ENCODE data around the gene YPEL4. TPM values are rescaled to one million over a fixed set of nuclear protein-coding genes. Genes with fewer than 3 reads are reported as not detected.

YPEL4 gene
- total RNA-seq, 4 donors from 2014 or later = 0.31 to 0.68 (median 0.49) TPM

DNA sequence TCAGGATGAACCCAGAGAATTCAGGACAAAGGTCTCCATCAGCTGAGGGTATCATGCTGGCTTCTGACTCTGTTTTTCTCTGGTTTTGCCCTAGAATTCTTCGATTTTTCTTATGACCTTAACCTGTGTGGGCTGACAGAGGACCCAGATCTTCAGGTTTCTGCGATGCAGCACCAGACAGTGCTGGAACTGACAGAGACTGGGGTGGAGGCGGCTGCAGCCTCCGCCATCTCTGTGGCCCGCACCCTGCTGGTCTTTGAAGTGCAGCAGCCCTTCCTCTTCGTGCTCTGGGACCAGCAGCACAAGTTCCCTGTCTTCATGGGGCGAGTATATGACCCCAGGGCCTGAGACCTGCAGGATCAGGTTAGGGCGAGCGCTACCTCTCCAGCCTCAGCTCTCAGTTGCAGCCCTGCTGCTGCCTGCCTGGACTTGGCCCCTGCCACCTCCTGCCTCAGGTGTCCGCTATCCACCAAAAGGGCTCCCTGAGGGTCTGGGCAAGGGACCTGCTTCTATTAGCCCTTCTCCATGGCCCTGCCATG, 35.4 kb downstream of the YPEL4 start:
- H3K27me3 ChIP-seq = no peaks in the 10 kb centered on the region
- peaks cover 0 to 12% of the 10 kb centered on the region in 2 donors for H3K36me3 ChIP-seq
- TF ChIP-seq, protein P1, sequence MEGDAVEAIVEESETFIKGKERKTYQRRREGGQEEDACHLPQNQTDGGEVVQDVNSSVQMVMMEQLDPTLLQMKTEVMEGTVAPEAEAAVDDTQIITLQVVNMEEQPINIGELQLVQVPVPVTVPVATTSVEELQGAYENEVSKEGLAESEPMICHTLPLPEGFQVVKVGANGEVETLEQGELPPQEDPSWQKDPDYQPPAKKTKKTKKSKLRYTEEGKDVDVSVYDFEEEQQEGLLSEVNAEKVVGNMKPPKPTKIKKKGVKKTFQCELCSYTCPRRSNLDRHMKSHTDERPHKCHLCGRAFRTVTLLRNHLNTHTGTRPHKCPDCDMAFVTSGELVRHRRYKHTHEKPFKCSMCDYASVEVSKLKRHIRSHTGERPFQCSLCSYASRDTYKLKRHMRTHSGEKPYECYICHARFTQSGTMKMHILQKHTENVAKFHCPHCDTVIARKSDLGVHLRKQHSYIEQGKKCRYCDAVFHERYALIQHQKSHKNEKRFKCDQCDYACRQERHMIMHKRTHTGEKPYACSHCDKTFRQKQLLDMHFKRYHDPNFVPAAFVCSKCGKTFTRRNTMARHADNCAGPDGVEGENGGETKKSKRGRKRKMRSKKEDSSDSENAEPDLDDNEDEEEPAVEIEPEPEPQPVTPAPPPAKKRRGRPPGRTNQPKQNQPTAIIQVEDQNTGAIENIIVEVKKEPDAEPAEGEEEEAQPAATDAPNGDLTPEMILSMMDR (IDR thresholded peaks at IDR 0.05 in 4 of 5, conservative IDR thresholded peaks at IDR 0.05 in 1 of 5) = no peak
- TF ChIP-seq POLR2A (IDR thresholded peaks at IDR 0.05) = no peak
- DNase-seq (no peak), ATAC-seq (no peak)
- H3K4me3 ChIP-seq = no peak overlapping the region
- in situ Hi-C loops (cut with MboI; ENCODE audit: low sequenced_read_pairs in 4 of 4) (no loop called here), intact Hi-C loops (cut with DNase I; ENCODE audit: low total_unique reads) (no loop called here)
- H3K4me1 ChIP-seq = no peaks in the 10 kb centered on the region
- no peaks in the 10 kb centered on the region for H3K9me3 ChIP-seq
- no peak overlapping the region for H3K27ac ChIP-seq

DNA sequence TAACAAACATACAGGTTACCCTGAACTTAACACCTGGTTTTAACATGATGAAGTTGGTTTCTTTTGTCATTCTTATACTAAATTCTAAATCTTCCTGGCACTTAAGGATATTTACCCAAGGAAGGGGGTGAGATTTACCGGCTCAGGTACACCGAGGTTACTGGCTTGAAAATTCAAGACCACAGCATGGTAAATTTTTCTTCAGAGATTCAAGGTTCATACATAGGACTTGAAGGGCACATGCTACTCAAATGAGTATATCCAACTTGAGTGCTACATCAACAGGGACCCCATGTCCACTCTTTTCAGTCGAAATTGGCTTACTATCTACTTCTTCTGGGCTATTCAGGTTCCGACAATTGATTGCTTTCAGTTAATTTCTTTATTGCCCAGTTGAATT, 39.5 kb downstream of the YPEL4 start:
- Histone ChIP-seq H3K9me3 (no peaks in the 10 kb centered on the region), H3K4me1 (no peaks in the 10 kb centered on the region), H3K4me3 (no peak overlapping the region), H3K27ac (no peak overlapping the region), H3K36me3 (peaks cover 0 to 12% of the 10 kb centered on the region in 2 donors), H3K27me3 (no peaks in the 10 kb centered on the region)
- intact Hi-C loops (cut with DNase I; ENCODE audit: low total_unique reads) (no loop called here), in situ Hi-C loops (cut with MboI; ENCODE audit: low sequenced_read_pairs in 4 of 4) (no loop called here)
- no peak for ATAC-seq
- DNase-seq = no peak
- TF ChIP-seq, protein P1 (IDR thresholded peaks at IDR 0.05 in 4 of 5, conservative IDR thresholded peaks at IDR 0.05 in 1 of 5) = no peak
- no peak for TF ChIP-seq POLR2A (IDR thresholded peaks at IDR 0.05)

DNA sequence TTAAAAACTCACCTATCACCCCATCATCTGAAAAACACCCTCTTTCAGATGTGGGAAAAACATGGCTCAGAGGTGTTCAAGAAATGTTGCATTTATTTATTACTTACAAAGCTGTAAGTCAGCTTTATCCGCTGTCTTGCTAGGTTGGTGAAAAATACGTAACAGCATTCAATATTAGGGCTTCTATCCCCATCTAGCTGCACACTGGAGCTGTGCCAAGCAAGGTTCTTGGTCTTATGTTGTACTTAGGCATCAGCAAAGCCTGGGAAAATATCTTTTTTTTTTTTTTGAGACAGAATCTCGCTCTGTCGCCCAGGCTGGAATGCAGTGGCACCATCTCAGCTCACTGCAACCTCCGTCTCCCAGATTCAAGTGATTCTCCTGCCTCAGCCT, 44.7 kb downstream of the YPEL4 start:
- Histone ChIP-seq H3K27ac (no peak overlapping the region), H3K9me3 (no peaks in the 10 kb centered on the region), H3K27me3 (no peaks in the 10 kb centered on the region), H3K4me1 (no peaks in the 10 kb centered on the region), H3K36me3 (no peaks in the 10 kb centered on the region), H3K4me3 (no peak overlapping the region)
- ATAC-seq (no peak), DNase-seq (no peak)
- in situ Hi-C loops (cut with MboI; ENCODE audit: low sequenced_read_pairs in 4 of 4) (no loop called here), intact Hi-C loops (cut with DNase I; ENCODE audit: low total_unique reads) (no loop called here)
- TF ChIP-seq, protein P1 (IDR thresholded peaks at IDR 0.05 in 4 of 5, conservative IDR thresholded peaks at IDR 0.05 in 1 of 5) = no peak
- TF ChIP-seq POLR2A (IDR thresholded peaks at IDR 0.05) = no peak

DNA sequence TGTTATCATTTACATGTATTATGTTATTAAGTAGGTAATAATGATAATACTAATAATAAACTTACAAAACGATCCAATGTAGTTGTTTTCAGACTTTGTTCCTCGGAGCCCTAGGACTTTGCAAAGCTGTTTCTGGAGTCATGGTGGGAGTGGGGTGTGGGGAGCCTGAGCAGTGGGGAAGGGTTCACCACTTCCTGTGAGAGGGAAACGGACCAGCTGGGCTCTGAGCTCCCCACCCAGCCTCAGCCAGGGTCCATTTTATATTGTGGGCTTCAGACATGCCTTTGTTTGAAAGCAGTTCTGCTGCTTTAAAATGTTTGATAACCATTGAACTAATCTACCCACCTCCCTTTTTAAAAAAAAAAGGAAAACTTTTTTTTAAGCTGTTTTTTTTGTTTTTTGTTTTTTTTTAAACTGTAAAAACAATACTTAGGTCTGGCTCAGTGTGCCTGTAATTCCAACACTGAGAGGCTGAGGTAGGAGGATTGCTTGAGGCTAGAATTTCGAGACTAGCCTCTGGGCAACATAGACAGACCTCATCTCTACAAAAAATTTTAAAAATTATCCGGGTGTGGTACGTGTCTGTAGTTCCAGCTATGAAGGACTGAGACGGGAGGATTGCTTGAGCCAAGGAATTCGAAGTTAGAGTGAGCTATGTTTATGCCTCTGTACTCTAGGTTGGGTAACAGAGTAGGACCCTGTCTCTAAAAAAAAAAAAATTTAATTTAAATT, 45.2 kb downstream of the YPEL4 start:
- H3K4me1 ChIP-seq = no peaks in the 10 kb centered on the region
- TF ChIP-seq POLR2A (IDR thresholded peaks at IDR 0.05) = no peak
- TF ChIP-seq, protein P1 (IDR thresholded peaks at IDR 0.05 in 4 of 5, conservative IDR thresholded peaks at IDR 0.05 in 1 of 5) = no peak
- DNase-seq = no peak
- H3K4me3 ChIP-seq = no peak overlapping the region
- peaks cover 0 to 2% (median 1%) of the 10 kb centered on the region in 3 donors for H3K27me3 ChIP-seq
- intact Hi-C loops (cut with DNase I; ENCODE audit: low total_unique reads) = no loop called here
- H3K27ac ChIP-seq = no peak overlapping the region
- no peaks in the 10 kb centered on the region for H3K36me3 ChIP-seq
- in situ Hi-C loops (cut with MboI; ENCODE audit: low sequenced_read_pairs in 4 of 4) = no loop called here
- no peak for ATAC-seq
- no peaks in the 10 kb centered on the region for H3K9me3 ChIP-seq
